Fibroblast of lung (primary cell): ENCODE data around the gene ANKRD13D. TPM values are rescaled to one million over a fixed set of nuclear protein-coding genes. Genes with fewer than 3 reads are reported as not detected.
A peak's percentile ranks its signal among the peaks of the same experiment; 100 is the strongest.

ENCODE experiments used
- DNase-seq, 2 donors: peaks; one replicate each; pipeline versions ENCODE4 v3.0.0 to v3.0.0-alpha.2; 2010; ENCODE audit warnings: low read depth in 2 of 2
- H2AFZ ChIP-seq: 2 replicates; pipeline ENCODE4 v1.5.1; 2012; ENCODE audit warnings: low read length, control low read depth, inconsistent platforms
- H3K27ac ChIP-seq: 2 replicates; pipeline ENCODE4 v1.5.1; 2011; ENCODE audit warnings: low read length, control low read depth; ENCODE audit not compliant: insufficient read depth
- H3K27me3 ChIP-seq: 2 replicates; pipeline ENCODE4 v1.5.1; 2011; ENCODE audit warnings: mild to moderate bottlenecking, low read length; ENCODE audit not compliant: control insufficient read depth, insufficient read depth
- H3K36me3 ChIP-seq: 2 replicates; pipeline ENCODE4 v1.5.1; 2011; ENCODE audit warnings: low read length; ENCODE audit not compliant: control insufficient read depth, insufficient read depth
- H3K4me1 ChIP-seq: 2 replicates; pipeline ENCODE4 v1.5.1; 2011; ENCODE audit warnings: low read length; ENCODE audit not compliant: control insufficient read depth, insufficient read depth; ENCODE audit errors: extremely low read depth
- H3K4me2 ChIP-seq: 2 replicates; pipeline ENCODE4 v1.5.1; 2011; ENCODE audit warnings: low read length, control low read depth; ENCODE audit not compliant: insufficient read depth; ENCODE audit errors: extremely low read depth
- H3K4me3 ChIP-seq, 4 experiments: fragments of 200-600 bp in 1 of 4; sonication (generic) in 1 of 4; replicated peaks in 1 of 4; 2 replicates each; pipeline ENCODE4 v1.5.1; 2011 to 2016; ENCODE audit warnings: low read length in 4 of 4, low read depth in 3 of 4, mild to moderate bottlenecking in 3 of 4, control low read depth in 2 of 4, inconsistent platforms in 1 of 4, mixed read lengths in 1 of 4; ENCODE audit not compliant: insufficient read depth in 1 of 4; ENCODE audit errors: control extremely low read depth in 1 of 4
- H3K79me2 ChIP-seq: 2 replicates; pipeline ENCODE4 v1.5.1; 2012; ENCODE audit warnings: mild to moderate bottlenecking, low read length, inconsistent platforms; ENCODE audit not compliant: control insufficient read depth, insufficient read depth
- H3K9ac ChIP-seq: 2 replicates; pipeline ENCODE4 v1.5.1; 2011; ENCODE audit warnings: mild to moderate bottlenecking, low read length, control low read depth; ENCODE audit not compliant: insufficient read depth
- H3K9me3 ChIP-seq: 2 replicates; pipeline ENCODE4 v1.5.1; 2012; ENCODE audit warnings: low read depth, low read length; ENCODE audit not compliant: control insufficient read depth, insufficient read depth
- H4K20me1 ChIP-seq: 2 replicates; pipeline ENCODE4 v1.5.1; 2011; ENCODE audit warnings: low read length; ENCODE audit not compliant: control insufficient read depth, insufficient read depth; ENCODE audit errors: extremely low read depth
- CTCF ChIP-seq, 2 donors: IDR thresholded peaks in 1 of 2; conservative IDR thresholded peaks in 1 of 2; 1 replicate in 1 of 2; 2 replicates in 1 of 2; pipeline ENCODE4 v1.5.1; 2011 to 2012; ENCODE audit warnings: low read length in 2 of 2, control low read depth in 1 of 2, inconsistent platforms in 1 of 2, low read depth in 1 of 2, mild to moderate bottlenecking in 1 of 2
- EZH2 ChIP-seq: IDR thresholded peaks from 2 replicates; pipeline ENCODE4 v1.5.1; 2012; ENCODE audit warnings: low read length, control low read depth, mild to moderate bottlenecking; ENCODE audit errors: missing control alignments
- polyA plus RNA-seq, 2 donors: library from polyadenylated mRNA; depleted of rRNA in 1 of 2; stranded (reverse) in 1 of 2; unstranded in 1 of 2; fragments of >200 nt; gene quantifications; 2 replicates each; pipeline ENCODE4 v1.2.1, GENCODE V29; 2011 to 2012; ENCODE audit warnings: missing spikeins in 1 of 2
- total RNA-seq: library from RNA; depleted of rRNA; stranded (reverse); fragments of >200 nt; gene quantifications from 2 replicates; pipeline ENCODE4 v1.2.1, GENCODE V29; 2014

The ANKRD13D gene
- total and polyA plus RNA-seq, 2 donors (not counting 1 experiment from before 2014, with no cell fraction given) = 11.5 to 45.4 TPM

GRCh38 chr11:67266449-67267187 is 22.5 kb upstream of the ANKRD13D start, which contains the start of gene GRK2:
TSS of gene GRK2 (plus strand) at chr11:67266473. CDS start at chr11:67266700, 227 bp downstream.
- no peaks in the 10 kb centered on the region for H4K20me1 ChIP-seq
- peak in 1 of 2 donors; percentile 39 for DNase-seq
- peak within 1 kb of the TSS; percentile 64 for H2AFZ ChIP-seq
- H3K79me2 ChIP-seq = peaks cover 47% of the 10 kb centered on the region
- no peaks in the 10 kb centered on the region for H3K9me3 ChIP-seq
- H3K27ac ChIP-seq = peak within 1 kb of the TSS; percentile 20
- H3K9ac ChIP-seq = peak within 1 kb of the TSS; percentile 75
- TF ChIP-seq EZH2 (no peak), CTCF (conservative IDR thresholded peaks at IDR 0.05 in 1 of 2, IDR thresholded peaks at IDR 0.05 in 1 of 2; ENCODE audit: low read depth in 1 of 2, low read length in 2 of 2) (no peak)
- H3K27me3 ChIP-seq = no peaks in the 10 kb centered on the region
- H3K4me1 ChIP-seq = peaks cover 36% of the 10 kb centered on the region
- peak within 1 kb of the TSS; percentile 99 for H3K4me2 ChIP-seq
- peak within 1 kb of the TSS; percentile 69 to 93 (median 78) for H3K4me3 ChIP-seq
- H3K36me3 ChIP-seq = peaks cover 9% of the 10 kb centered on the region

GRCh38 chr11:67267188-67268080 is 21.7 kb upstream of the ANKRD13D start:
- H2AFZ ChIP-seq = no peak overlapping the region
- H3K79me2 ChIP-seq = peaks cover 55% of the 10 kb centered on the region
- peak overlapping the region; percentile 75 for H3K9ac ChIP-seq
- H3K27me3 ChIP-seq = no peaks in the 10 kb centered on the region
- no peaks in the 10 kb centered on the region for H4K20me1 ChIP-seq
- peak overlapping the region; percentile 99 for H3K4me2 ChIP-seq
- H3K9me3 ChIP-seq = no peaks in the 10 kb centered on the region
- H3K4me1 ChIP-seq = peaks cover 42% of the 10 kb centered on the region
- TF ChIP-seq CTCF (conservative IDR thresholded peaks at IDR 0.05 in 1 of 2, IDR thresholded peaks at IDR 0.05 in 1 of 2; ENCODE audit: low read depth in 1 of 2, low read length in 2 of 2) = no peak
- TF ChIP-seq EZH2 = no peak
- H3K27ac ChIP-seq = peak overlapping the region; percentile 20
- no peak for DNase-seq
- peaks cover 12% of the 10 kb centered on the region for H3K36me3 ChIP-seq
- H3K4me3 ChIP-seq = peak overlapping the region; percentile 69 to 93 (median 78)
